Keratinocyte (primary cell): ENCODE data around the gene KIF17. TPM values are rescaled to one million over a fixed set of nuclear protein-coding genes. Genes with fewer than 3 reads are reported as not detected.

Experiments
- DNase-seq: peaks from one replicate; pipeline ENCODE4 v3.0.0-alpha.2; 2011; ENCODE audit warnings: low read depth, missing footprints, low spot score
- FAIRE-seq: peaks from 2 replicates; lab custom pipeline; 2011; peaks lifted over from hg19 to GRCh38; lab: Jason Lieb, UNC
- H2AFZ ChIP-seq: 2 replicates; pipeline ENCODE4 v1.6.0; 2012; ENCODE audit warnings: low read length, control low read depth, inconsistent platforms; ENCODE audit not compliant: control insufficient read depth
- H3K27ac ChIP-seq: 2 replicates; pipeline ENCODE4 v1.5.1; 2011; ENCODE audit warnings: low read length; ENCODE audit not compliant: control insufficient read depth, insufficient read depth
- H3K27me3 ChIP-seq: 3 replicates; pipeline ENCODE4 v1.6.0; 2011; ENCODE audit warnings: low read length; ENCODE audit not compliant: control insufficient read depth, insufficient read depth; ENCODE audit errors: extremely low read depth
- H3K36me3 ChIP-seq, 2 experiments: 2 replicates in 1 of 2; 3 replicates in 1 of 2; pipeline ENCODE4 v1.5.1; 2011; ENCODE audit warnings: low read length in 2 of 2, mild to moderate bottlenecking in 1 of 2; ENCODE audit not compliant: control insufficient read depth in 2 of 2, insufficient read depth in 2 of 2; ENCODE audit errors: extremely low read depth in 1 of 2
- H3K4me1 ChIP-seq: 3 replicates; pipeline ENCODE4 v1.5.1; 2011; ENCODE audit warnings: low read length; ENCODE audit not compliant: control insufficient read depth, insufficient read depth; ENCODE audit errors: extremely low read depth
- H3K4me2 ChIP-seq: 3 replicates; pipeline ENCODE4 v1.6.0; 2011; ENCODE audit warnings: low read depth, low read length; ENCODE audit not compliant: control insufficient read depth, insufficient read depth; ENCODE audit errors: extremely low read depth
- H3K4me3 ChIP-seq, 3 experiments: fragments of 200-600 bp in 1 of 3; sonication (generic) in 1 of 3; 2 replicates in 2 of 3; 3 replicates in 1 of 3; pipeline ENCODE4 v1.5.1; 2011 to 2016; ENCODE audit warnings: low read length in 3 of 3, mild to moderate bottlenecking in 3 of 3, control low read depth in 2 of 3, inconsistent platforms in 1 of 3, low read depth in 1 of 3, mixed read lengths in 1 of 3, mixed run types in 1 of 3, moderate library complexity in 1 of 3; ENCODE audit not compliant: control insufficient read depth in 2 of 3, insufficient read depth in 2 of 3; ENCODE audit errors: extremely low read depth in 1 of 3
- H3K79me2 ChIP-seq: 2 replicates; pipeline ENCODE4 v1.6.0; 2012; ENCODE audit warnings: low read length; ENCODE audit not compliant: control insufficient read depth, insufficient read depth
- H3K9ac ChIP-seq: 3 replicates; pipeline ENCODE4 v1.6.0; 2011; ENCODE audit warnings: low read length; ENCODE audit not compliant: control insufficient read depth, insufficient read depth; ENCODE audit errors: extremely low read depth
- H3K9me1 ChIP-seq: 3 replicates; pipeline ENCODE4 v1.6.0; 2011; ENCODE audit warnings: low read length; ENCODE audit not compliant: control insufficient read depth, insufficient read depth; ENCODE audit errors: extremely low read depth
- H3K9me3 ChIP-seq: 2 replicates; pipeline ENCODE4 v1.5.1; 2012; ENCODE audit warnings: low read depth, low read length; ENCODE audit not compliant: control insufficient read depth
- H4K20me1 ChIP-seq: 3 replicates; pipeline ENCODE4 v1.6.0; 2011; ENCODE audit warnings: low read length; ENCODE audit not compliant: control insufficient read depth, insufficient read depth; ENCODE audit errors: extremely low read depth
- CTCF ChIP-seq, 3 experiments: IDR thresholded peaks in 1 of 3; conservative IDR thresholded peaks in 1 of 3; optimal IDR thresholded peaks in 1 of 3; 2 replicates in 2 of 3; 3 replicates in 1 of 3; pipeline versions ENCODE3 to v1.5.1; 2011; ENCODE audit warnings: low read length in 3 of 3, mild to moderate bottlenecking in 3 of 3, moderate library complexity in 2 of 3, control low read depth in 1 of 3, inconsistent platforms in 1 of 3; ENCODE audit not compliant: insufficient read depth in 2 of 3; ENCODE audit errors: extremely low read depth in 1 of 3
- EZH2 ChIP-seq: IDR thresholded peaks from one replicate; pipeline ENCODE4 v1.6.1; 2012; ENCODE audit warnings: inconsistent platforms, mild to moderate bottlenecking, low read length, moderate library complexity
- dilution Hi-C: fragments of 300-500 bp; cut with MboI; formaldehyde crosslinking; loops from one replicate; pipeline ENCODE4 v1.7.0; 2020; ENCODE audit warnings: low sequenced_read_pairs; ENCODE audit not compliant: extremely low pct_ligation_motif_present
- polyA plus RNA-seq, 5 experiments: library from polyadenylated mRNA; depleted of rRNA in 3 of 5; stranded (reverse) in 3 of 5; stranded (forward) in 1 of 5; unstranded in 1 of 5; fragments of >200 nt; gene quantifications; 1 replicate in 1 of 5; 2 replicates in 3 of 5; 3 replicates in 1 of 5; pipeline versions ENCODE4 v1.2.1 to v1.2.3, GENCODE V29; 2011 to 2012; ENCODE audit warnings: missing spikeins in 2 of 5, low read depth in 1 of 5, low replicate concordance in 1 of 5

KIF17 gene
- polyA plus RNA-seq, 1 donor (not counting 4 experiments of a cell fraction or from before 2014, with no cell fraction given) = 0.90 TPM

- H3K9ac ChIP-seq = no peak overlapping the region
- DNase-seq (no peak), FAIRE-seq (no peak)
- no peak overlapping the region for H3K4me2 ChIP-seq
- no peaks in the 10 kb centered on the region for H3K9me3 ChIP-seq
- H3K79me2 ChIP-seq = no peaks in the 10 kb centered on the region
- no peak overlapping the region for H2AFZ ChIP-seq
- H3K27me3 ChIP-seq = no peaks in the 10 kb centered on the region
- H3K9me1 ChIP-seq = no peaks in the 10 kb centered on the region
- TF ChIP-seq EZH2 (no peak), CTCF (optimal IDR thresholded peaks at IDR 0.05 in 1 of 3, IDR thresholded peaks at IDR 0.05 in 1 of 3, conservative IDR thresholded peaks at IDR 0.05 in 1 of 3; ENCODE audit: extremely low read depth in 1 of 3, insufficient read depth in 2 of 3, low read length in 3 of 3) (no peak)
- H3K4me3 ChIP-seq = no peak overlapping the region
- H3K4me1 ChIP-seq = no peaks in the 10 kb centered on the region
- H3K36me3 ChIP-seq = peaks cover 2 to 29% of the 10 kb centered on the region in 2 experiments
- no peak overlapping the region for H3K27ac ChIP-seq
- H4K20me1 ChIP-seq = no peaks in the 10 kb centered on the region
- dilution Hi-C loops = no loop called here
Observed at GRCh38 chr1:20710469-20711284, 7.1 kb downstream of the KIF17 start.

- no peak for DNase-seq
- H3K4me3 ChIP-seq = no peak overlapping the region
- no peak overlapping the region for H3K27ac ChIP-seq
- H3K36me3 ChIP-seq = peaks cover 5 to 33% of the 10 kb centered on the region in 2 experiments
- H3K27me3 ChIP-seq = no peaks in the 10 kb centered on the region
- no peaks in the 10 kb centered on the region for H3K9me1 ChIP-seq
- H3K9me3 ChIP-seq = no peaks in the 10 kb centered on the region
- no peak for TF ChIP-seq EZH2
- no peak for TF ChIP-seq CTCF (optimal IDR thresholded peaks at IDR 0.05 in 1 of 3, IDR thresholded peaks at IDR 0.05 in 1 of 3, conservative IDR thresholded peaks at IDR 0.05 in 1 of 3; ENCODE audit: extremely low read depth in 1 of 3, insufficient read depth in 2 of 3, low read length in 3 of 3)
- no peak overlapping the region for H2AFZ ChIP-seq
- H3K79me2 ChIP-seq = no peaks in the 10 kb centered on the region
- H3K4me2 ChIP-seq = no peak overlapping the region
- FAIRE-seq = no peak
- no peaks in the 10 kb centered on the region for H3K4me1 ChIP-seq
- H4K20me1 ChIP-seq = no peaks in the 10 kb centered on the region
- dilution Hi-C loops = no loop called here
- H3K9ac ChIP-seq = no peak overlapping the region
Observed at GRCh38 chr1:20709868-20710267, 7.9 kb downstream of the KIF17 start.
